Epithelial cell of alveolus of lung (primary cell): Measurements from ENCODE around the gene CELA1. TPM values are rescaled to one million over a fixed set of nuclear protein-coding genes. Genes with fewer than 3 reads are reported as not detected.

Experiments used
- total RNA-seq: library from RNA; depleted of rRNA; stranded (reverse); fragments of >200 nt; gene quantifications from 2 replicates; pipeline ENCODE4 v1.2.1, GENCODE V29; 2015

The CELA1 gene
- total RNA-seq: not detected in 2 replicates

GRCh38 chr12:51346581-51346980, at the start of gene CELA1:
Gene CELA1, minus strand, starts transcription at chr12:51346679. Its CDS starts 41 bp downstream, at chr12:51346638.

GRCh38 chr12:51391283-51392123, 45.0 kb upstream of the CELA1 start, which contains the start of gene GALNT6:
Gene GALNT6, minus strand, starts transcription at chr12:51391406. Its CDS starts 11,625 bp downstream, at chr12:51379781.

GRCh38 chr12:51323966-51324895, 22.2 kb downstream of the CELA1 start, which contains the start of gene BIN2:
Gene BIN2, minus strand, starts transcription at chr12:51324174. Its CDS starts 72 bp downstream, at chr12:51324102.

Other genes starting within 250 kb of the CELA1 start
- 9.4 and 12.1 TPM in 2 replicates for gene TFCP2, start 173.5 kb downstream of the CELA1 start, total RNA-seq
- 2.6 and 7.0 TPM in 2 replicates for gene POU6F1, start 128.6 kb downstream of the CELA1 start, total RNA-seq
- gene DAZAP2, start 107.9 kb downstream of the CELA1 start, total RNA-seq: 231 and 257 TPM in 2 replicates
- 6.6 and 26.0 TPM in 2 replicates for gene SMAGP, start 76.3 kb downstream of the CELA1 start, total RNA-seq
- not detected in 2 replicates for gene BIN2, start 22.5 kb downstream of the CELA1 start, total RNA-seq
- gene GALNT6, start 44.7 kb upstream of the CELA1 start, total RNA-seq: 3.5 and 49.0 TPM in 2 replicates
- 1.9 and 3.4 TPM in 2 replicates for gene SLC4A8, start 78.2 kb upstream of the CELA1 start, total RNA-seq
- gene SCN8A, start 244.6 kb upstream of the CELA1 start, total RNA-seq: 0.08 and 3.7 TPM in 2 replicates